ENCODE data around the gene IL31. TPM values are rescaled to one million over a fixed set of nuclear protein-coding genes. Genes with fewer than 3 reads are reported as not detected.

IL31 gene
- not detected for polyA plus RNA-seq (2013, experiment 1 of 2)
- polyA plus RNA-seq (2013, experiment 2 of 2) = not detected

DNA sequence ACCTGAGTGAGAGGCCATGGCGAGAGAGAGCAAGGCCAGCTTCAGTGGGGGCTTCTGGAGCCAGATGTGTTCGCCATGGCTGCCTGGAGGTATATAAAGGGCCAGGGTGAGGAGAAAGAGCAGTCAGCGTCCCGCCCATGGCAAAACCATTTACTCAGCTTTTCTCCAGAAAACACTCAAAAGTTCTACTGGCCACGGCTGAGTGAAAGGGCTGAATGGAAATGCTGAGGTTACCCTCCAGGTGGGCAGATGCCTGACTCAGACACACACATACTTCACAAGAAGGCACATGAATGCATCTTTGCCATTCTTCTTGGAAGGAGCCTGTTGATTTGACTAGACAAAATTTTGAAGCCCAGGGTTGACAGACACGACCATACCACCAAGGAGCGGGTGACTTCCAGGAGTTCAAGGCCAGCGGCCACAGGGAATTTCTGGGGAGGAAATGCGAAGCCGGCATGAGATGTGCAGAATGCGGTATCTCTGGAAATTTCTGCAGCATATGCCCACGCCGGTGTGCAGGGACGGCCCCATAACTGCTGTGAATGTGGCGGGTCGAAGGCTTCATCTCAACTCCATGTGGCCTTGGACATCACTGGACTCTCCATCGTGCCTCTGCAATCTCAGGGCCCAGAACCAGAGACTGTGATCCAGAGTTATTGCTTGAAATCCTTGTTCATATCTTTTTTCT, at the start of gene IL31:
Gene IL31, minus strand, starts transcription at position 67 of the 691 bp plus-strand sequence. Its CDS starts 49 bp downstream, at position 18.
- no peak within 1 kb of the TSS for H3K14ac ChIP-seq (ENCODE audit: low read length in 2 of 2)

DNA sequence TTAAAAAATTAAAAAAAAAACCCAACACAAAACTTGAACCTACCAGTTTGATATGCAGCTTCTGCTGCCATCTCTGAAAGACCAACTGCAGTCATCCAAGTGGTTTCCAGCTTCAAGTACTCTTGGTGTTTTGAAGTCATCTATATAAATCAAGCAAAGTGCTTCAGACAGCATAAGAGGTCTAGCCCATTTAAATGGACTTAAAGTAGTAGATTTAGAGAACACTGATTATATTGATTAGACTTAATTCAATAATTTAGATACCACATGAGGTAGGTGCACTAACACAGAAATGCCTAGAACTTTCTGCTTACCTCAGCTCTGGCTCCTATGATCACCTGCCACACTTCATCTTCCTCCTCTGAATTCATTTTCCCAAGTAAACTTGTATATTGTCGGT, 42.4 kb upstream of the IL31 start:
- Histone ChIP-seq H2BK5ac (ENCODE audit: low read depth, low read length, poor library complexity, severe bottlenecking) (no peak overlapping the region), H4K91ac (ENCODE audit: low read length) (no peak overlapping the region), H3K9ac (ENCODE audit: low read length) (no peak overlapping the region), H3K9me3 (ENCODE audit: control insufficient read depth, low read length) (no peaks in the 10 kb centered on the region), H4K8ac (ENCODE audit: low read length) (no peak overlapping the region), H3K4me3 (ENCODE audit: insufficient read depth in 1 of 2, low read depth in 1 of 2, low read length in 2 of 2) (no peak overlapping the region), H3K79me1 (replicated peaks; ENCODE audit: low read length, poor library complexity, severe bottlenecking) (peaks cover 19% of the 10 kb centered on the region), H2AFZ (ENCODE audit: low read depth, low read length) (no peak overlapping the region), H2BK15ac (ENCODE audit: low read depth, poor library complexity, severe bottlenecking) (no peak overlapping the region), H3K4me1 (ENCODE audit: control insufficient read depth, insufficient read depth, low read depth, low read length) (peaks cover 2% of the 10 kb centered on the region), H2BK12ac (ENCODE audit: low read length in 2 of 2) (no peak overlapping the region), H3K27me3 (ENCODE audit: control insufficient read depth in 1 of 2, insufficient read depth in 1 of 2, low read length in 2 of 2) (no peaks in the 10 kb centered on the region), H3K36me3 (ENCODE audit: control insufficient read depth in 1 of 2, insufficient read depth in 2 of 2, low read depth in 1 of 2, low read length in 2 of 2) (peaks cover 44 to 86% of the 10 kb centered on the region in 2 experiments), H2BK120ac (ENCODE audit: low read depth, low read length) (no peak overlapping the region), H3K27ac (ENCODE audit: low read length, poor library complexity, severe bottlenecking) (no peak overlapping the region), H3K18ac (ENCODE audit: low read depth in 1 of 2, low read length in 2 of 2) (no peak overlapping the region), H3K4me2 (ENCODE audit: low read length, poor library complexity, severe bottlenecking) (no peak overlapping the region), H3K4ac (ENCODE audit: low read depth in 1 of 2, low read length in 2 of 2) (no peak overlapping the region), H3K23ac (ENCODE audit: low read length in 2 of 2) (no peak overlapping the region), H3K14ac (ENCODE audit: low read length in 2 of 2) (no peak overlapping the region), H2AK5ac (ENCODE audit: low read length, severe bottlenecking) (no peak overlapping the region)
- DNase-seq = no peak
- no CpG with 5 or more reads among the region's 1 CpG for WGBS

More for the DNA sequence above, at the start of gene IL31:
- H2BK120ac ChIP-seq (ENCODE audit: low read depth, low read length) = no peak within 1 kb of the TSS
- H3K36me3 ChIP-seq (ENCODE audit: control insufficient read depth in 1 of 2, insufficient read depth in 2 of 2, low read depth in 1 of 2, low read length in 2 of 2) = no peaks in the 10 kb centered on the region
- no peak within 1 kb of the TSS for H2BK5ac ChIP-seq (ENCODE audit: low read depth, low read length, poor library complexity, severe bottlenecking)
- no peak within 1 kb of the TSS for H3K4me3 ChIP-seq (ENCODE audit: insufficient read depth in 1 of 2, low read depth in 1 of 2, low read length in 2 of 2)
- no peak within 1 kb of the TSS for H4K8ac ChIP-seq (ENCODE audit: low read length)
- no peak within 1 kb of the TSS for H3K4ac ChIP-seq (ENCODE audit: low read depth in 1 of 2, low read length in 2 of 2)
- no peaks in the 10 kb centered on the region for H3K9me3 ChIP-seq (ENCODE audit: control insufficient read depth, low read length)
- H2BK15ac ChIP-seq (ENCODE audit: low read depth, poor library complexity, severe bottlenecking) = no peak within 1 kb of the TSS
- H2AFZ ChIP-seq (ENCODE audit: low read depth, low read length) = no peak within 1 kb of the TSS
- 93% methylated on average over 14 of the region's 17 CpGs for WGBS
- no peak within 1 kb of the TSS for H2AK5ac ChIP-seq (ENCODE audit: low read length, severe bottlenecking)
- no peak within 1 kb of the TSS for H3K4me2 ChIP-seq (ENCODE audit: low read length, poor library complexity, severe bottlenecking)
- no peaks in the 10 kb centered on the region for H3K4me1 ChIP-seq (ENCODE audit: control insufficient read depth, insufficient read depth, low read depth, low read length)
- no peak within 1 kb of the TSS for H4K91ac ChIP-seq (ENCODE audit: low read length)
- no peaks in the 10 kb centered on the region for H3K79me1 ChIP-seq (replicated peaks; ENCODE audit: low read length, poor library complexity, severe bottlenecking)
- no peak within 1 kb of the TSS for H2BK12ac ChIP-seq (ENCODE audit: low read length in 2 of 2)
- H3K23ac ChIP-seq (ENCODE audit: low read length in 2 of 2) = no peak within 1 kb of the TSS
- no peak within 1 kb of the TSS for H3K9ac ChIP-seq (ENCODE audit: low read length)
- DNase-seq = no peak
- no peak within 1 kb of the TSS for H3K27ac ChIP-seq (ENCODE audit: low read length, poor library complexity, severe bottlenecking)
- peaks cover 10 to 17% of the 10 kb centered on the region in 2 experiments for H3K27me3 ChIP-seq (ENCODE audit: control insufficient read depth in 1 of 2, insufficient read depth in 1 of 2, low read length in 2 of 2)
- H3K18ac ChIP-seq (ENCODE audit: low read depth in 1 of 2, low read length in 2 of 2) = no peak within 1 kb of the TSS

DNA sequence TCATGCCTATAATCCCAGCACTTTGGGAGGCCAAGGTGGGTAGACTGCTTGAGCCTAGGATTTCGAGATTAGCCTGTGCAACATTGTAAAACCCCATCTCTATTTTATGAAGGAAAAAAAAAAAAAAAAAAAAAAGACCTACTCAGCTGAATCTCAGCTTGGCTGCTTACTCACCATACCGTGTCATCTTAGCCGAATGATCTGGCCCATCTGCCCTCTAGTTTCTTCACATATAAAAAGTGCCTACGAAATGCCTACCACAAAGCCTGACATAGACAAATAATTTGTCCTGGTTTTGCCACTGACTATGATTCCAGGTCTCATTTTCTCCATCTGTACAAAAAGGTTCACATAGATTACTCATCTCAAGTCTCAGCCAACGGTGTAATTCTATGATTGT, 41.8 kb upstream of the IL31 start:
- Histone ChIP-seq H2BK120ac (ENCODE audit: low read depth, low read length) (no peak overlapping the region), H2BK15ac (ENCODE audit: low read depth, poor library complexity, severe bottlenecking) (no peak overlapping the region), H2AK5ac (ENCODE audit: low read length, severe bottlenecking) (no peak overlapping the region), H3K18ac (ENCODE audit: low read depth in 1 of 2, low read length in 2 of 2) (no peak overlapping the region), H4K8ac (ENCODE audit: low read length) (no peak overlapping the region), H2BK12ac (ENCODE audit: low read length in 2 of 2) (no peak overlapping the region), H3K4me1 (ENCODE audit: control insufficient read depth, insufficient read depth, low read depth, low read length) (no peaks in the 10 kb centered on the region), H3K4me2 (ENCODE audit: low read length, poor library complexity, severe bottlenecking) (no peak overlapping the region), H2BK5ac (ENCODE audit: low read depth, low read length, poor library complexity, severe bottlenecking) (no peak overlapping the region), H3K79me1 (replicated peaks; ENCODE audit: low read length, poor library complexity, severe bottlenecking) (peaks cover 17% of the 10 kb centered on the region), H3K36me3 (ENCODE audit: control insufficient read depth in 1 of 2, insufficient read depth in 2 of 2, low read depth in 1 of 2, low read length in 2 of 2) (peaks cover 46 to 86% of the 10 kb centered on the region in 2 experiments), H3K4me3 (ENCODE audit: insufficient read depth in 1 of 2, low read depth in 1 of 2, low read length in 2 of 2) (no peak overlapping the region), H3K23ac (ENCODE audit: low read length in 2 of 2) (no peak overlapping the region), H3K9me3 (ENCODE audit: control insufficient read depth, low read length) (no peaks in the 10 kb centered on the region), H3K14ac (ENCODE audit: low read length in 2 of 2) (no peak overlapping the region), H2AFZ (ENCODE audit: low read depth, low read length) (no peak overlapping the region), H4K91ac (ENCODE audit: low read length) (no peak overlapping the region), H3K9ac (ENCODE audit: low read length) (no peak overlapping the region), H3K27me3 (ENCODE audit: control insufficient read depth in 1 of 2, insufficient read depth in 1 of 2, low read length in 2 of 2) (no peaks in the 10 kb centered on the region), H3K4ac (ENCODE audit: low read depth in 1 of 2, low read length in 2 of 2) (no peak overlapping the region), H3K27ac (ENCODE audit: low read length, poor library complexity, severe bottlenecking) (no peak overlapping the region)
- no peak for DNase-seq
- WGBS = 89% methylated on average over 4 of the region's 5 CpGs

DNA sequence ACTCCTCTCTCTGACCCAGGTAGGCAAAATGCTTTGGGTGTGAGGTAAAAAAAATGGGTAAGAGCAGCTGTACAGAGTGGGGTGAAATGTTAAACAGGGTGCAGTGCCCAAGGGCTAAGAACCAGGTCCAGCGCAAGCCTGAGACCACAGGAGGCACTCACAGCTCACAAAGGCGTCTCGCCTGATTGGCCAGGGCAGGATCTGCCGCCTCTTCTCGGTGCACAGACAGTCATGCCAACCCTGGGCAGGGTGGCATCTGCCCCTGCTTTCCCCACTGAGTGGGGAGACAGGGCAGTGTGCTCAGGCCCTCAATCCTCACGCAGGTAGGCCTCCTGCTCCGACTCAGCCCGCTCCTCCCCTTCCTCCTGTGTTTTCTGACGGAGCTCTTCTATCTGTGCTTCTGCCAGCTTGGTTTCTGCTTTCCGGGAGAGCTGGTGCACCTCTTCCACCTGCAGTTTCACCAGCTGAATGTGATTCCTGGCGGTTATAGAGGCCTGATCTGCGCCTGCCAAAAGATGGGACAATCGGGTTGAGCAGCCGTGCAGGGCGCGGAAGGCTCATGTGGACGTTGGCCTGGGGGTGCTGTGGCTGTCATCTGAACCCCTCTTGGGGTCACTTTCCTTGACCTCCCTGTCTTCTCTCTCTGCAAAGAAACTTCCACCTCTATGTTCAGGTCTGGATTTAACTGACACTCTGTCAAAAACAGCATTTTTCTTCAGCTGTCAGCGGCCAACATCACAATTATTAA, 34.2 kb upstream of the IL31 start:
- peaks cover 16% of the 10 kb centered on the region for H3K4me1 ChIP-seq (ENCODE audit: control insufficient read depth, insufficient read depth, low read depth, low read length)
- 97% methylated on average over 18 of the region's 18 CpGs for WGBS
- no peak overlapping the region for H3K4me2 ChIP-seq (ENCODE audit: low read length, poor library complexity, severe bottlenecking)

More for the DNA sequence above, 34.2 kb upstream of the IL31 start:
- Histone ChIP-seq H2BK120ac (ENCODE audit: low read depth, low read length) (no peak overlapping the region), H3K9ac (ENCODE audit: low read length) (no peak overlapping the region), H3K9me3 (ENCODE audit: control insufficient read depth, low read length) (no peaks in the 10 kb centered on the region), H3K4me3 (ENCODE audit: insufficient read depth in 1 of 2, low read depth in 1 of 2, low read length in 2 of 2) (no peak overlapping the region), H4K91ac (ENCODE audit: low read length) (no peak overlapping the region), H2BK12ac (ENCODE audit: low read length in 2 of 2) (no peak overlapping the region), H4K8ac (ENCODE audit: low read length) (no peak overlapping the region), H3K27me3 (ENCODE audit: control insufficient read depth in 1 of 2, insufficient read depth in 1 of 2, low read length in 2 of 2) (peaks cover 12 to 29% of the 10 kb centered on the region in 2 experiments), H3K4ac (ENCODE audit: low read depth in 1 of 2, low read length in 2 of 2) (no peak overlapping the region), H3K36me3 (ENCODE audit: control insufficient read depth in 1 of 2, insufficient read depth in 2 of 2, low read depth in 1 of 2, low read length in 2 of 2) (peaks cover 46 to 64% of the 10 kb centered on the region in 2 experiments), H3K18ac (ENCODE audit: low read depth in 1 of 2, low read length in 2 of 2) (no peak overlapping the region), H3K14ac (ENCODE audit: low read length in 2 of 2) (no peak overlapping the region), H2BK5ac (ENCODE audit: low read depth, low read length, poor library complexity, severe bottlenecking) (no peak overlapping the region), H2BK15ac (ENCODE audit: low read depth, poor library complexity, severe bottlenecking) (no peak overlapping the region), H2AFZ (ENCODE audit: low read depth, low read length) (no peak overlapping the region), H3K27ac (ENCODE audit: low read length, poor library complexity, severe bottlenecking) (no peak overlapping the region), H3K23ac (ENCODE audit: low read length in 2 of 2) (no peak overlapping the region), H2AK5ac (ENCODE audit: low read length, severe bottlenecking) (no peak overlapping the region), H3K79me1 (replicated peaks; ENCODE audit: low read length, poor library complexity, severe bottlenecking) (peaks cover 1% of the 10 kb centered on the region)
- DNase-seq = no peak
